ENCODE measurements around the gene PCDHA8.
"Not testable (repeated sequence)": the region's sequence is repeated elsewhere in the genome, so short reads cannot be mapped to it uniquely, and the experiment has no call there.

Gene PCDHA8

DNA sequence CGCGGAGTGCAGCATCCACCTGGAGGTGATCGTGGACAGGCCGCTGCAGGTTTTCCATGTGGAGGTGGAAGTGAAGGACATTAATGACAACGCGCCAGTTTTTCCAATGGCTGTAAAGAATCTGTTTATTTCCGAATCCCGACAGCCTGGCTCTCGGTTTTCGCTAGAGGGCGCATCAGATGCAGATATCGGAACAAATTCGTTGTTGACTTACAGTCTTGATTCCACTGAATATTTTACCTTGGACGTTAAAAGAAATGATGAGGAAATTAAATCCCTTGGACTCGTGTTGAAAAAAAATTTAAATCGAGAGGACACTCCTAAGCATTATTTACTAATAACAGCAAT is 39.5 kb upstream of the PCDHA8 start:
- no peak overlapping the region for H3K4me3 ChIP-seq (ENCODE audit: control insufficient read depth, low read depth, low read length)
- DNase-seq (ENCODE audit: low read depth), result peak; percentile 4
- peak; percentile 27 for TF ChIP-seq CTCF (conservative IDR thresholded peaks at IDR 0.05; ENCODE audit: control insufficient read depth, insufficient read depth, low read depth, low read length)

GRCh38 chr5:140802381-140802780 is 38.6 kb upstream of the PCDHA8 start:
- not testable (repeated sequence) for H3K4me3 ChIP-seq (ENCODE audit: control insufficient read depth, low read depth, low read length); DNase-seq (ENCODE audit: low read depth)

GRCh38 chr5:140802781-140803271 is 38.2 kb upstream of the PCDHA8 start:
- DNase-seq (ENCODE audit: low read depth), result no peak
- no peak overlapping the region for H3K4me3 ChIP-seq (ENCODE audit: control insufficient read depth, low read depth, low read length)
- no peak for TF ChIP-seq CTCF (conservative IDR thresholded peaks at IDR 0.05; ENCODE audit: control insufficient read depth, insufficient read depth, low read depth, low read length)

DNA sequence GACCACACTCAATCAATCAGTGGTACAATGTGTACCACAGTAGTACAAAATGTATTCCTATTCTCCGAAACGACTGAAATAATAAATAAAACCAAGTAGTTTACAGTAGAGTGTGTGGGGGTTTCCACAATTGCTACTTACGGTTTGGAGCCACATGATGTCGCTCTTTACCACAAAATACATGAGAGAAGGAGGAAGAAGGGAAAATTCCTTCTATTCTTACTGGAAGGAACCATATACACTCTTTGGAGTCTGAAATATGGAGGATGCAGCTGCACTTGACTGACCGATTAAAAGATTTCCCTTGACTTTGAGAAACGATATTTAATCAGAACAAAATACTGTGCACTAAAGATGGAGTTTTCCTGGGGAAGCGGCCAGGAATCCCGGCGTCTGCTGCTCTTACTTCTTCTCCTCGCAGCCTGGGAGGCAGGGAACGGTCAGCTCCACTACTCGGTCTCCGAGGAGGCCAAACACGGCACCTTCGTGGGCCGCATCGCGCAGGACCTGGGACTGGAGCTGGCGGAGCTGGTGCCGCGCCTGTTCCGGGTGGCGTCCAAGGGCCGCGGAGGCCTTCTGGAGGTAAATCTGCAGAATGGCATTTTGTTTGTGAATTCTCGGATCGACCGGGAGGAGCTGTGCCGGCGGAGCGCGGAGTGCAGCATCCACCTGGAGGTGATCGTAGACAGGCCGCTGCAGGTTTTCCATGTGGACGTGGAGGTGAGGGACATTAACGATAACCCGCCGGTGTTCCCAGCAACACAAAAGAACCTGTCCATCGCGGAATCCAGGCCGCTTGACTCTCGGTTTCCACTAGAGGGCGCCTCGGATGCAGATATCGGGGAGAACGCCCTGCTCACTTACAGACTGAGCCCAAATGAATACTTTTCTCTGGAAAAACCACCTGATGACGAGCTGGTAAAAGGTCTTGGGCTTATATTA is 33.9 kb upstream of the PCDHA8 start, which contains the start of gene PCDHA4:
Gene PCDHA4 (plus strand): TSS at position 235 of the 942 bp plus-strand sequence.
- no peak within 1 kb of the TSS for H3K4me3 ChIP-seq (ENCODE audit: control insufficient read depth, low read depth, low read length)
- peak; percentile 38 for TF ChIP-seq CTCF (conservative IDR thresholded peaks at IDR 0.05; ENCODE audit: control insufficient read depth, insufficient read depth, low read depth, low read length)
- peak; percentile 13 for DNase-seq (ENCODE audit: low read depth)

DNA sequence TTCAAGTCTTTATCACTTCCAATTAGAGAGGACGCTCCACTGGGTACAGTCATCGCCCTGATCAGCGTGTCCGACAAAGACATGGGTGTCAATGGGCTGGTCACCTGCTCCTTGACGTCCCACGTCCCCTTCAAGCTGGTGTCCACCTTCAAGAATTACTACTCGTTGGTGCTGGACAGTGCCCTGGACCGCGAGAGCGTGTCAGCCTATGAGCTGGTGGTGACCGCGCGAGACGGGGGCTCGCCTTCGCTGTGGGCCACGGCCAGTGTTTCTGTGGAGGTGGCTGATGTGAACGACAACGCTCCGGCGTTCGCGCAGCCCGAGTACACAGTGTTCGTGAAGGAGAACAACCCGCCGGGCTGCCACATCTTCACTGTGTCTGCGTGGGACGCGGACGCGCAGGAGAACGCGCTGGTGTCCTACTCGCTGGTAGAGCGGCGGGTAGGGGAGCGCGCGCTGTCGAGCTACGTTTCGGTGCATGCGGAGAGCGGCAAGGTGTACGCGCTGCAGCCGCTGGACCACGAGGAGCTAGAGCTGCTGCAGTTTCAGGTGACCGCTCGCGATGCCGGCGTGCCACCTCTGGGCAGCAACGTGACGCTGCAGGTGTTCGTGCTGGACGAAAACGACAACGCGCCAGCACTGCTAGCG is 32.6 kb upstream of the PCDHA8 start:
- not testable (repeated sequence) for DNase-seq (ENCODE audit: low read depth); H3K4me3 ChIP-seq (ENCODE audit: control insufficient read depth, low read depth, low read length)

DNA sequence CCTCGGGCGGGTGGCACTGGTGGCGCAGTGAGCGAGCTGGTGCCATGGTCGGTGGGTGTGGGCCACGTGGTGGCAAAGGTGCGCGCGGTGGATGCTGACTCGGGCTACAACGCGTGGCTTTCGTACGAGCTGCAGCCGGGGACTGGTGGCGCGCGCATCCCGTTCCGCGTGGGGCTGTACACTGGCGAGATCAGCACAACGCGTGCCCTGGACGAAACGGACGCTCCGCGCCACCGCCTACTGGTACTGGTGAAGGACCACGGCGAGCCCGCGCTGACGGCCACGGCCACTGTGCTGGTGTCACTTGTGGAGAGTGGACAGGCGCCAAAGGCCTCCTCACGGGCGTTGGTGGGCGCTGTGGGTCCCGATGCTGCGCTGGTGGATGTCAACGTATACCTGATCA is 32.1 kb upstream of the PCDHA8 start:
- DNase-seq (ENCODE audit: low read depth), result no peak
- no peak overlapping the region for H3K4me3 ChIP-seq (ENCODE audit: control insufficient read depth, low read depth, low read length)
- TF ChIP-seq CTCF (conservative IDR thresholded peaks at IDR 0.05; ENCODE audit: control insufficient read depth, insufficient read depth, low read depth, low read length), result no peak

DNA sequence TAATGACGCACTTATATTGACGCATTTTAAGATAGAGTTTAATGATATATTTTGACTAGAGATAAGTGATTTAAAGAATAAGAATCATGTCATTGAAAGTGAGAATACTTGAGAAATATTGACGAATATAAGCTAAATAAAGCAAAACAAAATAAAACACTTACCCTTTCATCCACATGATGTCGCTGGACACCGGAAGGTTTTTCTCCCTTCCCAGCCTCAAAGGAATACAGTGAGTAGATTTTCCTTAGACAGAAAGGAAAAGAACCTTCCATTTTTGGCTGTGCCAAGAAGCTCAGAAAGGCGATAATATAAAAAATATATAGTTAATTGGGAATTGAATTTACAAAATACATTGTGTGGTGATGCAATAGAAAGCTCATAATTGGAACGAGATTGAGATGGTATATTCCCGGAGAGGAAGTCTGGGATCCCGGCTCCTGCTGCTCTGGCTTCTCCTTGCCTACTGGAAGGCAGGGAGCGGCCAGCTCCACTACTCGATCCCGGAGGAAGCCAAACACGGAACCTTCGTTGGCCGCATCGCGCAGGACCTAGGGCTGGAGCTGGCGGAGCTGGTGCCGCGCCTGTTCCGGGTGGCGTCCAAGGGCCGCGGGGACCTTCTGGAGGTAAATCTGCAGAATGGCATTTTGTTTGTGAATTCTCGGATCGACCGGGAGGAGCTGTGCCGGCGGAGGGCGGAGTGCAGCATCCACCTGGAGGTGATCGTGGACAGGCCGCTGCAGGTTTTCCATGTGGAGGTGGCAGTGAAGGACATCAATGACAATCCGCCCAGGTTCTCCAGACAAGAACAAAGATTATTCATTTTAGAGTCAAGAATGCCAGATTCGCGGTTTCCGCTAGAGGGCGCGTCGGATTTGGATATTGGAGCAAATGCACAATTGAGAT is 19.4 kb upstream of the PCDHA8 start, which contains the start of gene PCDHA5:
Gene PCDHA5 (plus strand): TSS at position 239 of the 906 bp plus-strand sequence.
- no peak within 1 kb of the TSS for H3K4me3 ChIP-seq (ENCODE audit: control insufficient read depth, low read depth, low read length)
- peak; percentile 24 for DNase-seq (ENCODE audit: low read depth)

More for the DNA sequence above, 19.4 kb upstream of the PCDHA8 start, which contains the start of gene PCDHA5:
- TF ChIP-seq CTCF (conservative IDR thresholded peaks at IDR 0.05; ENCODE audit: control insufficient read depth, insufficient read depth, low read depth, low read length), result peak; percentile 51
